K562 (cell line): Measurements from ENCODE around the gene SIPA1L2. TPM values are rescaled to one million over a fixed set of nuclear protein-coding genes. Genes with fewer than 3 reads are reported as not detected.

ENCODE experiments used
- ELF1 ChIP-seq: fragments of 200-800 bp; sonication (Bioruptor generic); IDR thresholded peaks from 2 replicates; pipeline ENCODE4 v1.6.1; 2016; ENCODE audit warnings: missing genetic modification characterization, missing compliant biosample characterization
- KDM4B ChIP-seq, 2 experiments: fragments of 450-650 bp in 1 of 2; sonication (generic) in 1 of 2; IDR thresholded peaks; 2 replicates each; pipeline ENCODE4 v1.6.1; 2016 to 2017; ENCODE audit warnings: borderline replicate concordance in 2 of 2, antibody characterized with exemption in 1 of 2, low read depth in 1 of 2, mild to moderate bottlenecking in 1 of 2
- MCM5 ChIP-seq: fragments of 450-650 bp; IDR thresholded peaks from 2 replicates; pipeline ENCODE4 v1.6.1; 2016; ENCODE audit warnings: low read depth
- POLR2G ChIP-seq: fragments of 200-400 bp; formaldehyde crosslinking; IDR thresholded peaks from 2 replicates; pipeline ENCODE4 v1.6.1; 2017; ENCODE audit warnings: low read depth, mild to moderate bottlenecking, antibody characterized with exemption, low read length, moderate library complexity
- polyA plus RNA-seq, 8 experiments: library from polyadenylated mRNA; depleted of rRNA in 4 of 8; stranded (reverse) in 5 of 8; unstranded in 3 of 8; fragments of >200 nt; fragmentation: Nextera tagmentation in 2 of 8; fragmentation: Illumina TruSeq in 1 of 8; extraction: Ambion mirVana in 2 of 8; extraction: Trizol in 1 of 8; gene quantifications; 2 replicates each; pipeline versions ENCODE4 v1.2.1 to v1.2.3, GENCODE V29; 2011 to 2014; ENCODE audit warnings: inconsistent platforms in 1 of 8, missing spikeins in 1 of 8
- total RNA-seq, 7 experiments: library from RNA; depleted of rRNA in 6 of 7; stranded (reverse); fragments of >200 nt in 6 of 7; fragmentation: Illumina TruSeq in 2 of 7; extraction: Trizol in 2 of 7; gene quantifications; 2 replicates each; pipeline versions ENCODE4 v1.2.1 to v1.2.3, GENCODE V29; 2011 to 2021; ENCODE audit warnings: low replicate concordance in 1 of 7
- TF ChIP-seq, protein P1 (sequence below), 2 experiments: fragments of 450-650 bp; formaldehyde crosslinking in 1 of 2; IDR thresholded peaks; 2 replicates each; pipeline versions ENCODE4 v1.4.0 to v1.6.1; 2014 to 2020; ENCODE audit warnings: mild to moderate bottlenecking in 2 of 2, borderline replicate concordance in 1 of 2, low read depth in 1 of 2
- TF ChIP-seq, protein P2 (sequence below), 2 experiments: fragments of 450-650 bp; conservative IDR thresholded peaks; 2 replicates each; pipeline ENCODE4 v1.6.1; 2017; ENCODE audit warnings: mild to moderate bottlenecking in 2 of 2, moderate library complexity in 2 of 2

Gene SIPA1L2
- total and polyA plus RNA-seq, 9 of the 15 experiments (the other 6 are each of a cell fraction or from before 2014, with no cell fraction given): 0.04 to 0.22 (median 0.06) TPM; not detected in 5

DNA sequence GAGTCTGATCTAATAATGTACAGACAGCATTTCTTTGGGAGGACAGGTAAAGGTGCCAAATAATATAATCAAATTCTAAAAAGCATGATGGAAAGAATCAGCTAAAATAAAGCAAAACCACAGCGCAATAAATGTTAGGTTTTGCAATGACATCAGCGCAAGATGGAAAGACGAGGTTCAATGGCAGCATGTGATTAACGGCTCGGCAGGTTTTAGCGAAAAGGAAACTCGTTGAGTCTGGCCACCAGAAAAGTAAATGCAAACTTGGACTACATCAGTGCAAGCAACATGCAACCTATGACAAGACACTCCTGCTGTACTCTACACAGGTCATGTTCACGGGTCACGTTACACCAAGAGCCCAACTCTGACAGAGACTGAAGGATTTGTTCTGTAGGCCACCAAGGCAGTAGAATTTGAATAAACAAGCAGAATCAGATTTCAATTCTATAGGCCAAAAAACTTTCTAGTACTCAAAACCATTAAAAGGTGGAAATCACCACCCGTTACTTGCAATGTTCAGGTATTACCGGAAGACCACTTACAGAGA, 4.5 kb downstream of the SIPA1L2 start (continued):
- TF ChIP-seq, protein P1, sequence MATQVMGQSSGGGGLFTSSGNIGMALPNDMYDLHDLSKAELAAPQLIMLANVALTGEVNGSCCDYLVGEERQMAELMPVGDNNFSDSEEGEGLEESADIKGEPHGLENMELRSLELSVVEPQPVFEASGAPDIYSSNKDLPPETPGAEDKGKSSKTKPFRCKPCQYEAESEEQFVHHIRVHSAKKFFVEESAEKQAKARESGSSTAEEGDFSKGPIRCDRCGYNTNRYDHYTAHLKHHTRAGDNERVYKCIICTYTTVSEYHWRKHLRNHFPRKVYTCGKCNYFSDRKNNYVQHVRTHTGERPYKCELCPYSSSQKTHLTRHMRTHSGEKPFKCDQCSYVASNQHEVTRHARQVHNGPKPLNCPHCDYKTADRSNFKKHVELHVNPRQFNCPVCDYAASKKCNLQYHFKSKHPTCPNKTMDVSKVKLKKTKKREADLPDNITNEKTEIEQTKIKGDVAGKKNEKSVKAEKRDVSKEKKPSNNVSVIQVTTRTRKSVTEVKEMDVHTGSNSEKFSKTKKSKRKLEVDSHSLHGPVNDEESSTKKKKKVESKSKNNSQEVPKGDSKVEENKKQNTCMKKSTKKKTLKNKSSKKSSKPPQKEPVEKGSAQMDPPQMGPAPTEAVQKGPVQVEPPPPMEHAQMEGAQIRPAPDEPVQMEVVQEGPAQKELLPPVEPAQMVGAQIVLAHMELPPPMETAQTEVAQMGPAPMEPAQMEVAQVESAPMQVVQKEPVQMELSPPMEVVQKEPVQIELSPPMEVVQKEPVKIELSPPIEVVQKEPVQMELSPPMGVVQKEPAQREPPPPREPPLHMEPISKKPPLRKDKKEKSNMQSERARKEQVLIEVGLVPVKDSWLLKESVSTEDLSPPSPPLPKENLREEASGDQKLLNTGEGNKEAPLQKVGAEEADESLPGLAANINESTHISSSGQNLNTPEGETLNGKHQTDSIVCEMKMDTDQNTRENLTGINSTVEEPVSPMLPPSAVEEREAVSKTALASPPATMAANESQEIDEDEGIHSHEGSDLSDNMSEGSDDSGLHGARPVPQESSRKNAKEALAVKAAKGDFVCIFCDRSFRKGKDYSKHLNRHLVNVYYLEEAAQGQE (IDR thresholded peaks at IDR 0.05; ENCODE audit: borderline replicate concordance): no peak
- TF ChIP-seq, protein P1 (CRISPR knock-in tag; IDR thresholded peaks at IDR 0.05; ENCODE audit: low read depth): no peak
- no peak for TF ChIP-seq POLR2G
- TF ChIP-seq MCM5: no peak
- TF ChIP-seq ELF1 (tag): no peak
- no peak for TF ChIP-seq KDM4B (IDR thresholded peaks at IDR 0.05; ENCODE audit: borderline replicate concordance in 2 of 2, low read depth in 1 of 2)
- TF ChIP-seq, protein P2, sequence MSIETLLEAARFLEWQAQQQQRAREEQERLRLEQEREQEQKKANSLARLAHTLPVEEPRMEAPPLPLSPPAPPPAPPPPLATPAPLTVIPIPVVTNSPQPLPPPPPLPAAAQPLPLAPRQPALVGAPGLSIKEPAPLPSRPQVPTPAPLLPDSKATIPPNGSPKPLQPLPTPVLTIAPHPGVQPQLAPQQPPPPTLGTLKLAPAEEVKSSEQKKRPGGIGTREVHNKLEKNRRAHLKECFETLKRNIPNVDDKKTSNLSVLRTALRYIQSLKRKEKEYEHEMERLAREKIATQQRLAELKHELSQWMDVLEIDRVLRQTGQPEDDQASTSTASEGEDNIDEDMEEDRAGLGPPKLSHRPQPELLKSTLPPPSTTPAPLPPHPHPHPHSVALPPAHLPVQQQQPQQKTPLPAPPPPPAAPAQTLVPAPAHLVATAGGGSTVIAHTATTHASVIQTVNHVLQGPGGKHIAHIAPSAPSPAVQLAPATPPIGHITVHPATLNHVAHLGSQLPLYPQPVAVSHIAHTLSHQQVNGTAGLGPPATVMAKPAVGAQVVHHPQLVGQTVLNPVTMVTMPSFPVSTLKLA (conservative IDR thresholded peaks at IDR 0.05): no peak
- TF ChIP-seq, all 486 proteins: peak for 0
